Panc1 (cell line): Measurements from ENCODE around the gene ENTPD8.
"Not testable (repeated sequence)": the region's sequence is repeated elsewhere in the genome, so short reads cannot be mapped to it uniquely, and the experiment has no call there.

Source experiments
- CTCF ChIP-seq: fragments of 450-650 bp; IDR thresholded peaks from 2 replicates; pipeline ENCODE4 v1.5.1; 2017; ENCODE audit warnings: mild to moderate bottlenecking
- POLR2AphosphoS5 ChIP-seq: IDR thresholded peaks from 2 replicates; pipeline ENCODE4 v1.6.1; 2012; ENCODE audit warnings: mild to moderate bottlenecking, low read depth, low read length, moderate library complexity
- REST ChIP-seq, 2 experiments: IDR thresholded peaks; 2 replicates each; pipeline ENCODE4 v1.6.1; 2011 to 2012; ENCODE audit warnings: low read depth in 2 of 2, control low read depth in 1 of 2, low read length in 1 of 2, mild to moderate bottlenecking in 1 of 2, moderate library complexity in 1 of 2; ENCODE audit not compliant: insufficient read depth in 1 of 2
- SIN3A ChIP-seq: IDR thresholded peaks from 2 replicates; pipeline ENCODE4 v1.6.1; 2012; ENCODE audit warnings: low read depth, mild to moderate bottlenecking, low read length, moderate library complexity, borderline replicate concordance; ENCODE audit not compliant: insufficient read depth
- TCF7L2 ChIP-seq: IDR thresholded peaks from 2 replicates; pipeline ENCODE4 v1.6.1; 2011; ENCODE audit warnings: mild to moderate bottlenecking, low read depth, low read length, inconsistent platforms

GRCh38 chr9:137451264-137452005, 10.3 kb upstream of the ENTPD8 start:
- TF ChIP-seq REST (IDR thresholded peaks at IDR 0.05; ENCODE audit: insufficient read depth in 1 of 2, low read depth in 2 of 2, low read length in 1 of 2); CTCF; POLR2AphosphoS5; TCF7L2; SIN3A: not testable (repeated sequence)
